CD4-positive, alpha-beta T cell (primary cell): ENCODE data around the gene EBPL. TPM values are rescaled to one million over a fixed set of nuclear protein-coding genes. Genes with fewer than 3 reads are reported as not detected.

Experiments used
- ATAC-seq: fragments of 200-7000 bp; cut with Tn5 transposase; one replicate; pipeline ENCODE4 v1.10.0; 2022; ENCODE audit warnings: mild to moderate bottlenecking; ENCODE audit not compliant: poor library complexity
- CTCF ChIA-PET: fragments of 350-600 bp; sonication (Branson Sonifier 250); formaldehyde crosslinking; loops from one replicate; lab custom pipeline; 2021; ENCODE audit warnings: antibody characterized with exemption, inconsistent platforms; lab: Charles Lee
- POLR2A ChIA-PET: fragments of 350-600 bp; sonication (Branson Sonifier 250); formaldehyde crosslinking; loops from one replicate; lab custom pipeline; 2021; ENCODE audit warnings: antibody characterized with exemption, inconsistent platforms; lab: Charles Lee
- DNase-seq, 14 experiments: peaks; one replicate each; pipeline ENCODE4 v3.0.0-alpha.2; 2013 to 2020; ENCODE audit warnings: mixed read lengths in 2 of 14
- H3K27ac ChIP-seq, 2 donors: one replicate each; pipeline versions ENCODE4 v1.5.1 to v1.7.0; 2013; ENCODE audit warnings: low read length in 2 of 2, low read depth in 1 of 2, mild to moderate bottlenecking in 1 of 2
- H3K27me3 ChIP-seq, 2 experiments: 1 replicate in 1 of 2; 2 replicates in 1 of 2; pipeline versions ENCODE4 v1.6.1 to v1.7.0; 2013; ENCODE audit warnings: low read length in 2 of 2, control low read depth in 1 of 2, mild to moderate bottlenecking in 1 of 2, moderate library complexity in 1 of 2; ENCODE audit not compliant: insufficient read depth in 2 of 2, control insufficient read depth in 1 of 2
- H3K36me3 ChIP-seq: one replicate; pipeline ENCODE4 v1.6.1; 2013; ENCODE audit warnings: low read length, control low read depth; ENCODE audit not compliant: insufficient read depth
- H3K4me1 ChIP-seq: one replicate; pipeline ENCODE4 v1.6.1; 2013; ENCODE audit warnings: low read length, control low read depth; ENCODE audit not compliant: insufficient read depth
- H3K4me3 ChIP-seq: one replicate; pipeline ENCODE4 v1.5.1; 2013; ENCODE audit warnings: mild to moderate bottlenecking, low read length, moderate library complexity
- H3K9me3 ChIP-seq, 2 experiments: 1 replicate in 1 of 2; 2 replicates in 1 of 2; pipeline versions ENCODE4 v1.6.1 to v1.7.0; 2013; ENCODE audit warnings: low read length in 2 of 2, mild to moderate bottlenecking in 2 of 2, control low read depth in 1 of 2, moderate library complexity in 1 of 2; ENCODE audit not compliant: control insufficient read depth in 1 of 2, insufficient read depth in 1 of 2
- H3K27ac Mint-ChIP-seq: one replicate; pipeline ENCODE4 v1.8.0; 2020; ENCODE audit warnings: mixed read lengths
- H3K27me3 Mint-ChIP-seq: one replicate; pipeline ENCODE4 v1.8.0; 2021; ENCODE audit warnings: mixed read lengths
- H3K36me3 Mint-ChIP-seq: one replicate; pipeline ENCODE4 v1.8.0; 2021; ENCODE audit warnings: low read depth, mixed read lengths
- H3K4me1 Mint-ChIP-seq: one replicate; pipeline ENCODE4 v1.8.0; 2021; ENCODE audit warnings: low read depth, mixed read lengths
- H3K4me3 Mint-ChIP-seq: one replicate; pipeline ENCODE4 v1.8.0; 2020; ENCODE audit warnings: mild to moderate bottlenecking, mixed read lengths
- H3K9me3 Mint-ChIP-seq: one replicate; pipeline ENCODE4 v1.8.0; 2020; ENCODE audit warnings: mixed read lengths
- intact Hi-C, 2 experiments: fragments of 100-400 bp; cut with DNase I in 1 of 2; cut with micrococcal nuclease in 1 of 2; formaldehyde crosslinking; loops; one replicate each; pipeline versions ENCODE4 v1.15.1 to v1.9.0; 2023 to 2025; cut with DNase I, micrococcal nuclease
- total RNA-seq, 174 experiments: library from RNA in 2 of 174; stranded (reverse) in 2 of 174; gene quantifications; one replicate each; pipeline ENCODE4 v1.2.3 and lab custom pipeline; 2021 to 2026
- TF ChIP-seq, protein P1 (sequence below): fragments of 200-600 bp; IDR thresholded peaks from one replicate; pipeline ENCODE4 v1.8.0; 2022; ENCODE audit warnings: antibody characterized with exemption, mild to moderate bottlenecking

The EBPL gene
- total RNA-seq, 2 experiments from 2014 or later, result 22.3 to 23.2 TPM

DNA sequence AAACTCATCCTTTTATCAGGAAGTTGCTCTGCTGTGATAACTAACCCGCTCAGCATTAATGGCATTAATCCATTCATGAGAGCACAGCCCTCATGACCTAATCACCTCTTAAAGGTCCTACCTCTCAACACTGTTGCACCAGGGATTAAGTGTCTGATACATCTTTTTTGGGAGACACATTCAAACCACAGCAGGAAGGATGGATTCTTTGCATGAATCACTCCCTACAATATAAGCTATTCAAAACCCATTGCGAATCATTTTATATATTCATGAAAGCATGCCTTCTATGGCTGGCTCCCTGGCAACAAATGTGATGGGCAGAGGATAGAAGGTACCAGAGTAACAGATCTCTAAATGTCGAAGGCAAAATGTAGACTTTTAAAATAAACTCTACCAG, 35.4 kb downstream of the EBPL start:
- Histone ChIP-seq H3K4me3 (no peak overlapping the region), H3K4me1 (no peaks in the 10 kb centered on the region), H3K27ac (no peak overlapping the region), H3K27me3 (no peaks in the 10 kb centered on the region), H3K9me3 (no peaks in the 10 kb centered on the region), H3K36me3 (peaks cover 8% of the 10 kb centered on the region)
- H3K27ac Mint-ChIP-seq, result no peak overlapping the region
- H3K9me3 Mint-ChIP-seq, result no peaks in the 10 kb centered on the region
- H3K4me1 Mint-ChIP-seq, result no peaks in the 10 kb centered on the region
- H3K36me3 Mint-ChIP-seq, result peaks cover 28% of the 10 kb centered on the region
- intact Hi-C loops, result no loop called here
- no peaks in the 10 kb centered on the region for H3K27me3 Mint-ChIP-seq
- POLR2A ChIA-PET, result no interaction called here
- ATAC-seq, result no peak
- CTCF ChIA-PET, result no interaction called here
- no peak for DNase-seq
- no peak overlapping the region for H3K4me3 Mint-ChIP-seq
- TF ChIP-seq, protein P1, sequence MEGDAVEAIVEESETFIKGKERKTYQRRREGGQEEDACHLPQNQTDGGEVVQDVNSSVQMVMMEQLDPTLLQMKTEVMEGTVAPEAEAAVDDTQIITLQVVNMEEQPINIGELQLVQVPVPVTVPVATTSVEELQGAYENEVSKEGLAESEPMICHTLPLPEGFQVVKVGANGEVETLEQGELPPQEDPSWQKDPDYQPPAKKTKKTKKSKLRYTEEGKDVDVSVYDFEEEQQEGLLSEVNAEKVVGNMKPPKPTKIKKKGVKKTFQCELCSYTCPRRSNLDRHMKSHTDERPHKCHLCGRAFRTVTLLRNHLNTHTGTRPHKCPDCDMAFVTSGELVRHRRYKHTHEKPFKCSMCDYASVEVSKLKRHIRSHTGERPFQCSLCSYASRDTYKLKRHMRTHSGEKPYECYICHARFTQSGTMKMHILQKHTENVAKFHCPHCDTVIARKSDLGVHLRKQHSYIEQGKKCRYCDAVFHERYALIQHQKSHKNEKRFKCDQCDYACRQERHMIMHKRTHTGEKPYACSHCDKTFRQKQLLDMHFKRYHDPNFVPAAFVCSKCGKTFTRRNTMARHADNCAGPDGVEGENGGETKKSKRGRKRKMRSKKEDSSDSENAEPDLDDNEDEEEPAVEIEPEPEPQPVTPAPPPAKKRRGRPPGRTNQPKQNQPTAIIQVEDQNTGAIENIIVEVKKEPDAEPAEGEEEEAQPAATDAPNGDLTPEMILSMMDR, result no peak

DNA sequence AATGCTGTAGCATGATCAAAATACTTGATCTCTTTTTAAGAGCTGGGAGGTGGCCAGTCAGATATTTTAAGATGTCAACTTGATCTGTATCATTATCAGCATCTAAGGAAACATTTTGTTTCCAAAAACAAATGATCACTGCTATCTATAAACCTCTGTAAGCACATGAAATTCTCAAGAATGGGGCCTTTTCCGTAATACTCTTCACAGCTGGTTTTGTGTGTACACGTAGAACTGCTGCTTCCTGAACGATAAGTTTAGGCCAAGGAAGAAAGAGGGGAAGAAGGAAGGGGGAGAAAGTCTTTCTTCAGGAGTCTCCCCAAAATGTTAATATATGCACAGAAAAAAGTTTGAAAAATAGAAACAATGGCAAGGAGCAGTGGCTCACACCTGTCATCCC, 37.3 kb downstream of the EBPL start:
- Mint-ChIP-seq H3K36me3 (peaks cover 14% of the 10 kb centered on the region), H3K27me3 (no peaks in the 10 kb centered on the region), H3K4me3 (no peak overlapping the region), H3K9me3 (no peaks in the 10 kb centered on the region), H3K27ac (no peak overlapping the region), H3K4me1 (no peaks in the 10 kb centered on the region)
- no peak overlapping the region for H3K4me3 ChIP-seq
- ATAC-seq, result no peak
- no peak for DNase-seq
- TF ChIP-seq, protein P1, result no peak
- H3K27me3 ChIP-seq, result no peaks in the 10 kb centered on the region
- no peak overlapping the region for H3K27ac ChIP-seq
- intact Hi-C loops, result loop anchor here in 1 of 2 experiments (5.0 kb wide), 1 partner anchor 193 kb away; no protein-coding TSS in a partner anchor
- H3K4me1 ChIP-seq, result no peaks in the 10 kb centered on the region
- H3K9me3 ChIP-seq, result no peaks in the 10 kb centered on the region
- POLR2A ChIA-PET, result no interaction called here
- CTCF ChIA-PET, result no interaction called here
- no peaks in the 10 kb centered on the region for H3K36me3 ChIP-seq

DNA sequence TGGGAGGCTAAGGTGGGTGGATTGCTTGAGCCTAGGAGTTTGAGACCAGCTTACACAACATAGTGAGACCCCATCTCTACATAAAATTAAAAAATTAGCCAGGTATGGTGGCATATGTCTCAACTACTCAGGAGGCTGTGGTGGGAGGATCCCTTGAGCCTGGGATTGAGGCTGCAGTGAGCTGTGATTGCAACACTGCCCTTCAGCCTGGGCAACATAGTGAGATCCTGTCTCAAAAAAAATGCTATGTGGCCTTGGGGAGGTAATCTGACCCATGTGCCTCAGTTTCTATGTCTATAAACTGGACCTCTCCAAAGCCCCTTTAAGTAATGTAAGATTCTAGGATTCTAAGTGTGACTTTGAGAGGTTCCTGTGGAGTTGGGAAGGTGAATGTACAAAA, 37.8 kb downstream of the EBPL start:
- H3K4me3 Mint-ChIP-seq, result no peak overlapping the region
- no peak overlapping the region for H3K4me3 ChIP-seq
- DNase-seq (no peak), ATAC-seq (no peak)
- intact Hi-C loops, result loop anchor here in 1 of 2 experiments (5.0 kb wide), 1 partner anchor 194 kb away; no protein-coding TSS in a partner anchor
- no peaks in the 10 kb centered on the region for H3K4me1 ChIP-seq
- no peaks in the 10 kb centered on the region for H3K4me1 Mint-ChIP-seq
- TF ChIP-seq, protein P1, result no peak
- no peaks in the 10 kb centered on the region for H3K9me3 ChIP-seq
- no peaks in the 10 kb centered on the region for H3K27me3 ChIP-seq
- H3K9me3 Mint-ChIP-seq, result no peaks in the 10 kb centered on the region
- POLR2A ChIA-PET, result no interaction called here
- CTCF ChIA-PET, result no interaction called here
- no peak overlapping the region for H3K27ac ChIP-seq
- no peaks in the 10 kb centered on the region for H3K36me3 ChIP-seq
- H3K36me3 Mint-ChIP-seq, result peaks cover 14% of the 10 kb centered on the region
- H3K27ac Mint-ChIP-seq, result no peak overlapping the region
- H3K27me3 Mint-ChIP-seq, result no peaks in the 10 kb centered on the region
